Neural cell (in vitro differentiated cells): ENCODE results near the gene LLGL2. TPM values are rescaled to one million over a fixed set of nuclear protein-coding genes. Genes with fewer than 3 reads are reported as not detected.

Experiments used
- H2AFZ ChIP-seq: fragments of 200-600, 300-800 bp; sonication (generic), shearing (Covaris generic); 2 replicates; pipeline ENCODE4 v1.6.0; 2014; ENCODE audit warnings: low read depth, mild to moderate bottlenecking, antibody characterized with exemption, low read length, moderate library complexity
- H3F3A ChIP-seq: fragments of 200-600 bp; shearing (Covaris generic); 2 replicates; pipeline ENCODE4 v1.6.1; 2016; ENCODE audit warnings: mild to moderate bottlenecking, moderate library complexity, mixed read lengths, antibody characterized with exemption, low read length; ENCODE audit not compliant: insufficient read depth, poor library complexity, severe bottlenecking
- H3K27ac ChIP-seq: fragments of 200-600, 300-800 bp; sonication (generic), shearing (Covaris generic); 2 replicates; pipeline ENCODE4 v1.5.1; 2014; ENCODE audit warnings: mild to moderate bottlenecking, low read length, moderate library complexity
- H3K27me3 ChIP-seq: fragments of 300-800, 200-600 bp; sonication (generic), shearing (Covaris generic); 2 replicates; pipeline ENCODE4 v1.6.0; 2014; ENCODE audit warnings: mild to moderate bottlenecking, low read depth, low read length, moderate library complexity; ENCODE audit not compliant: insufficient read depth
- H3K36me3 ChIP-seq: fragments of 300-800, 200-600 bp; sonication (generic), shearing (Covaris generic); 2 replicates; pipeline ENCODE4 v1.5.1; 2014; ENCODE audit warnings: mild to moderate bottlenecking, antibody characterized with exemption, low read length, moderate library complexity; ENCODE audit not compliant: insufficient read depth
- H3K4me2 ChIP-seq: fragments of 300-800, 200-600 bp; sonication (generic), shearing (Covaris generic); 2 replicates; pipeline ENCODE4 v1.6.0; 2014; ENCODE audit warnings: mild to moderate bottlenecking, low read length
- H3K4me3 ChIP-seq: fragments of 300-800, 200-600 bp; sonication (generic), shearing (Covaris generic); 2 replicates; pipeline ENCODE4 v1.5.1; 2014; ENCODE audit warnings: mild to moderate bottlenecking, low read length, moderate library complexity
- H3K79me2 ChIP-seq: fragments of 200-600 bp; shearing (Covaris generic); replicated peaks from 2 replicates; pipeline ENCODE4 v1.6.0; 2014; ENCODE audit warnings: mild to moderate bottlenecking, low read length, moderate library complexity; ENCODE audit not compliant: insufficient read depth
- H3K9ac ChIP-seq: fragments of 300-800, 200-600 bp; sonication (generic), shearing (Covaris generic); 2 replicates; pipeline ENCODE4 v1.6.1; 2016; ENCODE audit warnings: mild to moderate bottlenecking, low read length, mixed read lengths
- H3K9me2 ChIP-seq: fragments of 200-600 bp; shearing (Covaris generic); 2 replicates; pipeline ENCODE4 v1.6.1; 2016; ENCODE audit warnings: mild to moderate bottlenecking, low read length, mixed read lengths; ENCODE audit not compliant: insufficient read depth
- H3K9me3 ChIP-seq: fragments of 200-600, 300-800 bp; sonication (generic), shearing (Covaris generic); 2 replicates; pipeline ENCODE4 v1.6.1; 2016; ENCODE audit warnings: mild to moderate bottlenecking, mixed run types, low read length, moderate library complexity, mixed read lengths
- H4K20me1 ChIP-seq: fragments of 200-600 bp; shearing (Covaris generic); 2 replicates; pipeline ENCODE4 v1.6.1; 2016; ENCODE audit warnings: mild to moderate bottlenecking, mixed run types; ENCODE audit not compliant: insufficient read depth
- CTCF ChIP-seq: fragments of 450-650 bp; IDR thresholded peaks from 2 replicates; pipeline ENCODE4 v1.5.1; 2014; ENCODE audit warnings: antibody characterized with exemption, mild to moderate bottlenecking, moderate library complexity; ENCODE audit not compliant: poor library complexity, severe bottlenecking
- EP300 ChIP-seq: fragments of 450-650 bp; conservative IDR thresholded peaks from 2 replicates; pipeline ENCODE4 v1.6.1; 2014; ENCODE audit warnings: antibody characterized with exemption, mild to moderate bottlenecking, moderate library complexity; ENCODE audit not compliant: poor library complexity, severe bottlenecking
- EZH2 ChIP-seq: fragments of 200-600, 300-800 bp; shearing (Covaris generic), sonication (generic); IDR thresholded peaks from 2 replicates; pipeline ENCODE4 v1.6.1; 2014; ENCODE audit warnings: antibody characterized with exemption, low read length, borderline replicate concordance, mild to moderate bottlenecking; ENCODE audit not compliant: insufficient read depth, poor library complexity, severe bottlenecking
- MXI1 ChIP-seq: fragments of 450-650 bp; conservative IDR thresholded peaks from 2 replicates; pipeline ENCODE4 v1.6.1; 2014; ENCODE audit warnings: antibody characterized with exemption, mild to moderate bottlenecking; ENCODE audit not compliant: poor library complexity, severe bottlenecking
- POLR2AphosphoS5 ChIP-seq: IDR thresholded peaks from 2 replicates; pipeline ENCODE4 v1.6.1; 2012
- RAD21 ChIP-seq: fragments of 450-650 bp; conservative IDR thresholded peaks from 2 replicates; pipeline ENCODE4 v1.6.1; 2014; ENCODE audit warnings: antibody characterized with exemption, mild to moderate bottlenecking, moderate library complexity
- REST ChIP-seq: IDR thresholded peaks from 2 replicates; pipeline ENCODE4 v1.6.1; 2012; ENCODE audit warnings: borderline replicate concordance
- SMC3 ChIP-seq: fragments of 450-650 bp; conservative IDR thresholded peaks from 2 replicates; pipeline ENCODE4 v1.6.1; 2014; ENCODE audit warnings: antibody characterized with exemption, mild to moderate bottlenecking, moderate library complexity; ENCODE audit not compliant: poor library complexity
- TAF1 ChIP-seq: IDR thresholded peaks from 2 replicates; pipeline ENCODE4 v1.6.1; 2012; ENCODE audit warnings: low read depth
- polyA plus RNA-seq: library from polyadenylated mRNA; depleted of rRNA; stranded (reverse); fragments of >200 nt; gene quantifications from 2 replicates; pipeline ENCODE4 v1.2.3, GENCODE V29; 2014

LLGL2 gene
- polyA plus RNA-seq, 1 donor from 2014 or later: 0.95 TPM

DNA sequence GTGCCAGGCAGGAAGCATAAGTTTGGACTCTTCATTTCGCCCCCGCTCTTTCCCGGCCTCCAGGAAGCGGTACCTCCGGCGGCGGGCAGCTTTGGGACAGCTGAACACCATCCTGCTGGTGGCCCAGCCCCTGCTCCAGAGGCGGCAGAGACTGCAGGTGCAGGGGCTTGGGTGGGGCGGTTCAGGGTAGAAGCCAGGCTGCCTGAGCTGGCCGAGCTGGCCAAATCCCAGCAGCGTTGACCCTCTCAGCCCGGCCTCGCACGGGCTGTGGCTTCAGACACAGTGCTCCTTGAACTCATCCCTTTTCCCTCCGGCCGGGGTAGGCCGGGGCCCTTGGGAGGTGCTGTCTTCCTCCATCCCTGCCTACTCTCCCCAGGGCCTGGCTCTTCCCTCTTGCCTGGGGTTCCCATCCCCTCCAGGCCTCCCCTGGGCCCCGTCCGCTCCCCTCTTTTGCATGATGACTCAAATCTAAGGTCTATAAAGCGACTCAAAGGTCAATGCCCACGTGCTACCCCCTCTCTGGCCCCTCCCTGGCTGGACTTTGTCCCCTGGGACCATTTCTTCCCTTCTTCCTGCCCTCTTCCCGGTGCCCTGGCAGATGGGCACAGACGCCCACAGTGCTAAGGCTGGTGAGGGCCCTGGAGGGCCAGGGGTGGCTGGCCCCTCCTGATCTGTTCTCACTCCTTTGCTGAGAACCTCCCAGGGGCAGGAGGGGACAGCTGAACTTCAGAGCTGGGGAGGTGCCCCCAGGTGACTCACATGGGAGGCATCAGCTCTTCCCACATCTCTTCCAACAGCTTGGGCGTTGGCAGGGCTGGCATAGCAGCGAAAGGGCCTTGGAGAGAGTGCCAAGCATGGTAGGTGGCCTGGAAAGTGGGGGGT is 84.8 kb downstream of the LLGL2 start:
- Histone ChIP-seq H2AFZ (no peak overlapping the region), H3K4me2 (no peak overlapping the region), H3K9ac (no peak overlapping the region), H3K9me3 (no peaks in the 10 kb centered on the region), H3K36me3 (no peaks in the 10 kb centered on the region), H3K27me3 (no peaks in the 10 kb centered on the region), H3K4me3 (no peak overlapping the region), H3K9me2 (no peaks in the 10 kb centered on the region), H3K79me2 (no peaks in the 10 kb centered on the region), H3K27ac (no peak overlapping the region), H4K20me1 (no peaks in the 10 kb centered on the region), H3F3A (no peaks in the 10 kb centered on the region)
- TF ChIP-seq TAF1: no peak
- TF ChIP-seq SMC3: no peak
- no peak for TF ChIP-seq POLR2AphosphoS5
- TF ChIP-seq MXI1: no peak
- TF ChIP-seq CTCF: no peak
- TF ChIP-seq EP300: no peak
- TF ChIP-seq RAD21: no peak
- no peak for TF ChIP-seq REST
- TF ChIP-seq EZH2: no peak

- H3K27ac ChIP-seq: no peak overlapping the region
- H3K27me3 ChIP-seq: no peaks in the 10 kb centered on the region
- no peak overlapping the region for H2AFZ ChIP-seq
- no peaks in the 10 kb centered on the region for H4K20me1 ChIP-seq
- TF ChIP-seq POLR2AphosphoS5 (no peak), SMC3 (no peak), EZH2 (no peak), CTCF (no peak), EP300 (no peak), MXI1 (no peak), RAD21 (no peak), TAF1 (no peak), REST (no peak)
- H3K9ac ChIP-seq: no peak overlapping the region
- no peaks in the 10 kb centered on the region for H3K9me3 ChIP-seq
- no peaks in the 10 kb centered on the region for H3K36me3 ChIP-seq
- no peaks in the 10 kb centered on the region for H3K79me2 ChIP-seq
- no peaks in the 10 kb centered on the region for H3F3A ChIP-seq
- no peak overlapping the region for H3K4me2 ChIP-seq
- no peak overlapping the region for H3K4me3 ChIP-seq
- H3K9me2 ChIP-seq: no peaks in the 10 kb centered on the region
These were observed 86.4 kb downstream of the LLGL2 start for GRCh38 chr17:75611851-75612429.
